B cell (primary cell): ENCODE data around the gene KLHL34. TPM values are rescaled to one million over a fixed set of nuclear protein-coding genes. Genes with fewer than 3 reads are reported as not detected.

Experiments
- ATAC-seq: fragments of 200-7000 bp; cut with Tn5 transposase; one replicate; pipeline ENCODE4 v1.10.0; 2021; ENCODE audit warnings: low read depth, mild to moderate bottlenecking, moderate number of reproducible peaks, moderate library complexity
- CTCF ChIA-PET: fragments of 350-600 bp; sonication (Branson Sonifier 250); formaldehyde crosslinking; loops from one replicate; lab custom pipeline; 2021; ENCODE audit warnings: antibody characterized with exemption, inconsistent platforms; lab: Charles Lee
- POLR2A ChIA-PET: fragments of 350-600 bp; sonication (Branson Sonifier 250); formaldehyde crosslinking; loops from one replicate; lab custom pipeline; 2021; ENCODE audit warnings: antibody characterized with exemption; lab: Charles Lee
- DNase-seq: peaks from one replicate; pipeline ENCODE4 v3.0.0; 2013
- H2AFZ ChIP-seq: 2 replicates; pipeline ENCODE4 v1.6.1; 2012; ENCODE audit warnings: mild to moderate bottlenecking, low read depth, low read length; ENCODE audit not compliant: insufficient read depth, poor library complexity, severe bottlenecking
- H3K27ac ChIP-seq, 2 donors: 1 replicate in 1 of 2; 2 replicates in 1 of 2; pipeline ENCODE4 v1.5.1; 2012 to 2013; ENCODE audit warnings: low read length in 2 of 2, mild to moderate bottlenecking in 2 of 2, moderate library complexity in 1 of 2
- H3K27me3 ChIP-seq, 4 experiments: fragments of 200-600 bp in 1 of 4; sonication (generic) in 1 of 4; replicated peaks in 1 of 4; 1 replicate in 2 of 4; 2 replicates in 2 of 4; pipeline versions ENCODE4 v1.6.1 to v1.7.0; 2013 to 2016; ENCODE audit warnings: low read length in 3 of 4, mild to moderate bottlenecking in 2 of 4, mixed read lengths in 1 of 4, moderate library complexity in 1 of 4; ENCODE audit not compliant: insufficient read depth in 4 of 4, control insufficient read depth in 3 of 4; ENCODE audit errors: control extremely low read depth in 1 of 4
- H3K36me3 ChIP-seq, 2 experiments: replicated peaks in 1 of 2; 1 replicate in 1 of 2; 2 replicates in 1 of 2; pipeline versions ENCODE4 v1.6.1 to v1.7.1; 2013; ENCODE audit warnings: low read length in 1 of 2; ENCODE audit not compliant: insufficient read depth in 2 of 2, control insufficient read depth in 1 of 2; ENCODE audit errors: control extremely low read depth in 1 of 2, extremely low read depth in 1 of 2
- H3K4me1 ChIP-seq, 2 donors: fragments of 200-600 bp in 1 of 2; sonication (generic) in 1 of 2; 1 replicate in 1 of 2; 2 replicates in 1 of 2; pipeline versions ENCODE4 v1.5.1 to v1.6.1; 2013 to 2017; ENCODE audit warnings: low read length in 2 of 2; ENCODE audit not compliant: control insufficient read depth in 2 of 2, insufficient read depth in 2 of 2
- H3K4me2 ChIP-seq: replicated peaks from 2 replicates; pipeline ENCODE3; 2012; ENCODE audit warnings: mild to moderate bottlenecking, low read depth, low read length; ENCODE audit not compliant: poor library complexity, severe bottlenecking
- H3K4me3 ChIP-seq, 5 experiments: fragments of 200-600 bp in 1 of 5; sonication (generic) in 1 of 5; 1 replicate in 3 of 5; 2 replicates in 2 of 5; pipeline versions ENCODE4 v1.5.1 to v1.7.0; 2011 to 2016; ENCODE audit warnings: low read length in 4 of 5, mild to moderate bottlenecking in 4 of 5, low read depth in 2 of 5, control low read depth in 1 of 5, moderate library complexity in 1 of 5; ENCODE audit not compliant: insufficient read depth in 1 of 5; ENCODE audit errors: control extremely low read depth in 1 of 5, extremely low read depth in 1 of 5
- H3K79me2 ChIP-seq: fragments of 200-600 bp; sonication (generic); one replicate; pipeline ENCODE4 v1.6.0; 2016; ENCODE audit warnings: low read length; ENCODE audit not compliant: control insufficient read depth, insufficient read depth
- H3K9ac ChIP-seq: fragments of 200-600 bp; sonication (generic); 2 replicates; pipeline ENCODE4 v1.6.1; 2017; ENCODE audit warnings: mild to moderate bottlenecking, low read length, moderate library complexity
- H3K9me3 ChIP-seq, 3 donors: one replicate each; pipeline versions ENCODE4 v1.6.1 to v1.7.1; 2013; ENCODE audit warnings: low read length in 2 of 3; ENCODE audit not compliant: control insufficient read depth in 2 of 3, insufficient read depth in 1 of 3; ENCODE audit errors: control extremely low read depth in 1 of 3
- H4K20me1 ChIP-seq: 2 replicates; pipeline ENCODE4 v1.6.0; 2012; ENCODE audit warnings: mild to moderate bottlenecking, low read length; ENCODE audit not compliant: insufficient read depth, control insufficient read depth, poor library complexity, severe bottlenecking
- H3K27ac Mint-ChIP-seq: one replicate; pipeline ENCODE4 v1.8.0; 2021; ENCODE audit warnings: mixed read lengths
- H3K27me3 Mint-ChIP-seq: one replicate; pipeline ENCODE4 v1.8.0; 2021; ENCODE audit warnings: mixed read lengths
- H3K4me1 Mint-ChIP-seq: one replicate; pipeline ENCODE4 v1.8.0; 2021; ENCODE audit warnings: mixed read lengths
- H3K4me3 Mint-ChIP-seq: one replicate; pipeline ENCODE4 v1.8.0; 2021; ENCODE audit warnings: mixed read lengths
- H3K9me3 Mint-ChIP-seq: one replicate; pipeline ENCODE4 v1.8.0; 2022; ENCODE audit warnings: mixed read lengths; ENCODE audit not compliant: insufficient read depth
- EZH2 ChIP-seq: IDR thresholded peaks from 2 replicates; pipeline ENCODE4 v1.6.1; 2012; ENCODE audit warnings: borderline replicate concordance, low read depth, mild to moderate bottlenecking, moderate library complexity, low read length; ENCODE audit not compliant: insufficient read depth, poor library complexity, severe bottlenecking
- WGBS: methylation state at CpG from one replicate; pipeline ENCODE4 v1.1.5; 2013; ENCODE audit warnings: missing lambda C conversion rate; ENCODE audit not compliant: insufficient coverage; 5-methylcytosine and 5-hydroxymethylcytosine counted together
- intact Hi-C: fragments of 100-400 bp; cut with micrococcal nuclease; formaldehyde crosslinking; loops from one replicate; pipeline ENCODE4 v1.10.0; 2022
- polyA plus RNA-seq: library from polyadenylated mRNA; depleted of rRNA; stranded (reverse); fragments of >200 nt; gene quantifications from 2 replicates; pipeline ENCODE4 v1.2.3, GENCODE V29; 2012
- total RNA-seq, 2 donors: library from RNA; stranded (reverse); fragments of 120-200 nt in 1 of 2; gene quantifications; 1 replicate in 1 of 2; 2 replicates in 1 of 2; pipeline versions ENCODE4 v1.2.3 to v1.2.4, GENCODE V29; 2013 to 2022
- TF ChIP-seq, protein P1 (sequence below): fragments of 200-600 bp; IDR thresholded peaks from one replicate; pipeline ENCODE4 v1.8.0; 2022; ENCODE audit warnings: antibody characterized with exemption, mild to moderate bottlenecking

KLHL34 gene
- total and polyA plus RNA-seq, 2 donors (not counting 1 experiment from before 2014, with no cell fraction given), result 0.59 TPM; not detected in 1

DNA sequence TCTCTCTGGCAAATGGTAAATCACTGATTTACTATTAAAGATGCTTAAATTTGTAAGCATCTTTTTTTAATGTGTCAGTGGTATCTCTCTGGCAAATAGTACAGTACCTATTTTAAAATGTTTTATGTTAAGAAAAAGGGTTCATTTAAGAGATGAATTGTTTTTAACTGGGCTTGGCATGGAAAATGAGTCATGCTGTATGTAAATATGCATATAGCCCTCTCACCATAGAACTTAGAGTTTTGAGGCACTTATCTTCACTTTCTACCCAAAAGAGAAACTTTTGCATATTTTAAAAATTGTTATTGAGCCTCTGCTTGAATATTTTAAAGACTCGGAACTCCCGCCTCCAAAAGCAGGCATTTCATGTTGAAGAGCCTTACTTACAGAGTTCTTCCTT is 37.9 kb downstream of the KLHL34 start:
- no peaks in the 10 kb centered on the region for H3K9me3 Mint-ChIP-seq
- ChIA-PET CTCF (no interaction called here), POLR2A (no interaction called here)
- H3K4me3 Mint-ChIP-seq, result no peak overlapping the region
- WGBS, result no CpG with 5 or more reads among the region's 2 CpGs
- H3K4me1 Mint-ChIP-seq, result no peaks in the 10 kb centered on the region
- intact Hi-C loops, result no loop called here
- Histone ChIP-seq H3K36me3 (no peaks in the 10 kb centered on the region), H3K9me3 (no peaks in the 10 kb centered on the region), H4K20me1 (no peaks in the 10 kb centered on the region), H3K4me2 (no peak overlapping the region), H2AFZ (no peak overlapping the region), H3K4me1 (no peaks in the 10 kb centered on the region), H3K27me3 (no peaks in the 10 kb centered on the region), H3K79me2 (no peaks in the 10 kb centered on the region), H3K4me3 (no peak overlapping the region), H3K9ac (no peak overlapping the region), H3K27ac (no peak overlapping the region)
- TF ChIP-seq, protein P1, sequence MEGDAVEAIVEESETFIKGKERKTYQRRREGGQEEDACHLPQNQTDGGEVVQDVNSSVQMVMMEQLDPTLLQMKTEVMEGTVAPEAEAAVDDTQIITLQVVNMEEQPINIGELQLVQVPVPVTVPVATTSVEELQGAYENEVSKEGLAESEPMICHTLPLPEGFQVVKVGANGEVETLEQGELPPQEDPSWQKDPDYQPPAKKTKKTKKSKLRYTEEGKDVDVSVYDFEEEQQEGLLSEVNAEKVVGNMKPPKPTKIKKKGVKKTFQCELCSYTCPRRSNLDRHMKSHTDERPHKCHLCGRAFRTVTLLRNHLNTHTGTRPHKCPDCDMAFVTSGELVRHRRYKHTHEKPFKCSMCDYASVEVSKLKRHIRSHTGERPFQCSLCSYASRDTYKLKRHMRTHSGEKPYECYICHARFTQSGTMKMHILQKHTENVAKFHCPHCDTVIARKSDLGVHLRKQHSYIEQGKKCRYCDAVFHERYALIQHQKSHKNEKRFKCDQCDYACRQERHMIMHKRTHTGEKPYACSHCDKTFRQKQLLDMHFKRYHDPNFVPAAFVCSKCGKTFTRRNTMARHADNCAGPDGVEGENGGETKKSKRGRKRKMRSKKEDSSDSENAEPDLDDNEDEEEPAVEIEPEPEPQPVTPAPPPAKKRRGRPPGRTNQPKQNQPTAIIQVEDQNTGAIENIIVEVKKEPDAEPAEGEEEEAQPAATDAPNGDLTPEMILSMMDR, result no peak
- no peak for TF ChIP-seq EZH2
- no peaks in the 10 kb centered on the region for H3K27me3 Mint-ChIP-seq
- no peak overlapping the region for H3K27ac Mint-ChIP-seq
- DNase-seq, result no peak
- no peak for ATAC-seq

DNA sequence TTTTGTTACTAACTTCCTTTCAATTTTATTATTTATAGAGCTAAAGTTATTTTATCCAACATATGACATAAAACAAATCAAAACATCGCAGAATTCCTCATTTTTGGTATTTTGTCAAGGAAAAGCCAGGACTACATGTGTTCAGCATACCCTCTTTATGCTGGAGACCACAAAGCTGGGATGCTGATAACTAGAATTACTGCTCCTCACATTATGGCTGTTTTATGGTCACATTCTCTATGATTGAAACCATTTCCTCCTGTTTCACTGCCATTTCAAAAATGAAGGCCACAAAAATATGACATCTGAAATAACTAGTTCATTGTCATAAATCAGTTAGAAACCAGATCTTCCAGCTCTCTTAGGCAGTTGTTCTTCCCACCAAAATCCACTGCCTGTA is 41.7 kb downstream of the KLHL34 start:
- Mint-ChIP-seq H3K27me3 (no peaks in the 10 kb centered on the region), H3K4me3 (no peak overlapping the region), H3K4me1 (no peaks in the 10 kb centered on the region), H3K27ac (no peak overlapping the region), H3K9me3 (no peaks in the 10 kb centered on the region)
- Histone ChIP-seq H4K20me1 (no peaks in the 10 kb centered on the region), H3K4me2 (no peak overlapping the region), H3K9ac (no peak overlapping the region), H3K79me2 (no peaks in the 10 kb centered on the region), H3K36me3 (no peaks in the 10 kb centered on the region), H3K4me1 (no peaks in the 10 kb centered on the region), H2AFZ (no peak overlapping the region), H3K9me3 (no peaks in the 10 kb centered on the region), H3K27ac (no peak overlapping the region), H3K27me3 (no peaks in the 10 kb centered on the region), H3K4me3 (no peak overlapping the region)
- ChIA-PET CTCF (no interaction called here), POLR2A (no interaction called here)
- intact Hi-C loops, result no loop called here
- ATAC-seq (no peak), DNase-seq (no peak)
- WGBS, result no CpG with 5 or more reads among the region's 1 CpG
- no peak for TF ChIP-seq EZH2
